ENCODE results near the gene ZSWIM8. TPM values are rescaled to one million over a fixed set of nuclear protein-coding genes. Genes with fewer than 3 reads are reported as not detected.

Gene ZSWIM8
- total RNA-seq, 1 donor from 2014 or later = 128 TPM

DNA sequence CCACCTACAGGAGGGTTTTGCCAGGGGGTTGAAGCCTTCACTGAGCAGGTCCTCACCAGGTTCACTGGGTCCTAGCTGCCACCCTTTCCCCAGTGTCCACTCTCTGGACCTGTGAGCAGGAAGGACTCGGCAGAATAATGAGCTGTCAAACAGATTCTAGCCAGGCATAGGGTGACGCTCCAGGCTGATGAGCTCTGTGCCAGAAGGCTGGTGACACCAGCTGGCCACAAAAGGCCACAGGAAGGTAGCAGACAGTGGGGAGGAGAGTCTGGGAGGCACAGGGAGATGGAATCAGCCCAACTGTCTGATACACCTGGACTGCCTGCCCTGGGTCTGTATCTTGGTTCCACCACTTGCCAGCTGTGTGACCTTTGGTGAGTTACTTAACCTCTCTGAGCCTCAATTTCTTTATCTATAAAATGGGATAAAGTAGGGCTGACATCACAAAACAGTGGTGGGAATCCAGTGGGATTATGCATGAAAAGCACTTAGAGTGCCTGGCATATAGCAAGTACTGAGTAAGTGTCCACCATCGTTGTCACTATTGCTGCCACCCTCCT, 52.7 kb downstream of the ZSWIM8 start:
- intact Hi-C loops (cut with micrococcal nuclease) = no loop called here

DNA sequence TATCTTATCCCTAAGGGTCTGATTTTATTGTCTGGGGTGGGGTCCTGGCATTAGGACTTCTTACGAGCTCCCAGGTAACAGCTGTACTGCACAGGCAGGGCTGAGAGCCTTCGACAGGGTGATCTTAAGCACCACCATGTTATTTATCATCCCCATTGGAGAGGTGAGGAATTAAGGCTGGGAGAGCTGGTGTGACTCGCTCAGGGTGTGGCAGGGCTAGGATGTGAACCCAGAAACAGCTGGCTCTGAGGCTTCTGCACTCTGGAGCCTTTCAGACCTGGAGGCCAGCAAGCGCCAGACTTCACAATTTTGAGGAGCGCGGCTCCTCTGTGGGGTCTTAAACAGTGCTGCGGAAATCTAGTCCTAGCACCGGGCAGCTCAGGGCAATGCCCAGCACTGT, 53.4 kb downstream of the ZSWIM8 start:
- intact Hi-C loops (cut with micrococcal nuclease) = no loop called here

DNA sequence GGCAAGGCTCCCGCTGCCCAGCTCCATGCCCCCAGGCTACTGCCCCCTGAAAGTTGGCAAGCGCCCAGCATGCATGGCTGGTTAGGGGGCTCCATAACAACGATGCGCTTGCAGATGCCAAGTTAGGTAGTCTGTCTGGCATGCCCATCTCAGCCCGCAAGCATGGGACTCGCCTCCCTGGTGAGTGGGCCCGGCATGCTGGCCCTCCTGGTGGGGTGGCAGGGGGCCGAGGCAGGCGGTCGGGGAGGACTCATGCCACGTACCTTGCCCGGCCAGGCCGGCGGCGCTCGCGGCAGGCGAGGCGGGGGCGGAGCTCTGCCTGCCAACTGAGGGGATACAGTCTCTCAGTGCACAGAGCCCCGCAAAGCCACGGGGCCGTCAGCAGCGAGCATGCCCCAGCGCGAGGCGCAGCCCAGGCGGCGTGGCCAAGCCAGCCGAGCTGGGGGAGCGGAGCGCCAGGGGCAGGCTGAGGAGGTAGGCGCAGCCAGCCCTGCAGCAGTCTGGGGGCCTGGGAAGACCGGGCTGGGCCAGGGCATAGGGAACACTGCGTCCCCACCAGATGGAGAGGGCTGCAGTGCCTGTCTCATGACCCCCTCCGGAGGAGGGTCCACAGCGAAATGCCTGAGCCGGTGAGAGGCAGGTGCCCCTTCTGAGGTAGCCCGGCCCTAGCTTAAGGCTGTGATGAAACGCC, 54.0 kb downstream of the ZSWIM8 start:
- intact Hi-C loops (cut with micrococcal nuclease) = no loop called here

DNA sequence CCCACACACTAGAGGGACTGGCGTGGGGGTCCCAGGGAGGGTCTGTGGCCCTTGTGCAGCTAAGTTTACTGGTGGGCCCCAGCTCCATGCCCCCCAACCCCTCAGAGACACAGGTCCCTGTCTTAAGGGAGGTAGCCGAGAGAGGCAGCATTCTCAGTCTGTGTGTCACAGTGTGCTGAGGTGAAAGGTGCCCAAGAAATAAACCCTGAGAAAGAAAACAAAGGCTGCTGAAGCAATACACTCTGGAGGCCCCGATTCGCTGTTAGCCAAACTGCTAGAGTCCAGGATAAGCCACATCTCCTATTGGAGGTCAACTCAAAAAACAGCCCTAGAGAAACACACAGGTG, 54.6 kb downstream of the ZSWIM8 start:
- intact Hi-C loops (cut with micrococcal nuclease) = loop anchor here (10.0 kb wide), 1 partner anchor 395 kb away; no protein-coding TSS in a partner anchor

DNA sequence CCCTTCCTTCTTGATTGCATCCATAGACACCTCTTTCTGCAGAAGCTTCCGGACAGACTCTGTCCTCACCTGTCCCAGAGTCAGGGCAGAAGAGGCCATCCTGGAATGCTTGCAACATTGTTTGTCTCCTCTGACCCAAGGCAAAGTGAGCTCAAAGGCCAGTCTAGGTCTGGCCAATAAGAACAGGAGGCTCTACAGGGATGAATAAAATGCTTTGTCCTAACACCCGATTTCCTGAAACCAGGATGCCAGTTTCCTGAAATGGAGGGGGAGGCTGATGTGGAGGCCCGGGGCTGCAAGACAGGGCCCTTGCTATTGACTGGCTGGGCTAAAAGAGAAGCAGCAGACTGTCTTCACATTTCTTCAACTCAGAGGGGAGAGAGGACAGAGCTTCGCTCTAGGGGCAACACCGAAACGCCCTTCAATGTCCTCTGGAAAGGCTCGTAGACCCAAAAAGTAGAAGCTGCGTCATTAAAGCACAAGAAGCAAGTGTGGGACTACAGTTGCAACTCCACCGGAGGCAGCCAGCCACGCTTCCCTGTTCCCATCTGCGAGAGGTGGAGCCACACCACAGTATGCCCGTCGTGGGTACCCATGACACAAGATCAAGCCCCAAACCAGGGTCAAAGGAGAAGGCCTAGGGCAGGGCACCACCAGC, 55.1 kb downstream of the ZSWIM8 start:
- intact Hi-C loops (cut with micrococcal nuclease) = loop anchor here (10.0 kb wide), 1 partner anchor 394 kb away; no protein-coding TSS in a partner anchor

DNA sequence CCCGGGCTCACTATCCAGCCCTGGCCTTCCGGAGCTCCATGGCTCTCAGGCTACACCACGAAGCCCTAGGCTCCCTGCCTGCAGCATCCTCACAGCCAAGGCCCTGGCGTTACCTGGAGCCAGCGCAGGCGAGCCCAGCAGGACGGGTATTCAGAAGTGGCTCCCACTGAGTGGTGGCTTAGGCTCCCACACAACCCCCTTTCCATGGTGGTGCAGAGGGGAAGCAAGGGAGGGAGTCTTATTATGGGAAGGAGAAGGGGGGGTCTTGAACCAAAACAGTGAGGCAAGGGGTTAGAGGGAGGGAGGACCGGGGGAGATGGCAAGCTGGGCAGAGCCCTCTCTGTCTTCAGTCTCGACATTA, 55.6 kb downstream of the ZSWIM8 start:
- intact Hi-C loops (cut with micrococcal nuclease) = loop anchor here (10.0 kb wide), 1 partner anchor 394 kb away; no protein-coding TSS in a partner anchor

DNA sequence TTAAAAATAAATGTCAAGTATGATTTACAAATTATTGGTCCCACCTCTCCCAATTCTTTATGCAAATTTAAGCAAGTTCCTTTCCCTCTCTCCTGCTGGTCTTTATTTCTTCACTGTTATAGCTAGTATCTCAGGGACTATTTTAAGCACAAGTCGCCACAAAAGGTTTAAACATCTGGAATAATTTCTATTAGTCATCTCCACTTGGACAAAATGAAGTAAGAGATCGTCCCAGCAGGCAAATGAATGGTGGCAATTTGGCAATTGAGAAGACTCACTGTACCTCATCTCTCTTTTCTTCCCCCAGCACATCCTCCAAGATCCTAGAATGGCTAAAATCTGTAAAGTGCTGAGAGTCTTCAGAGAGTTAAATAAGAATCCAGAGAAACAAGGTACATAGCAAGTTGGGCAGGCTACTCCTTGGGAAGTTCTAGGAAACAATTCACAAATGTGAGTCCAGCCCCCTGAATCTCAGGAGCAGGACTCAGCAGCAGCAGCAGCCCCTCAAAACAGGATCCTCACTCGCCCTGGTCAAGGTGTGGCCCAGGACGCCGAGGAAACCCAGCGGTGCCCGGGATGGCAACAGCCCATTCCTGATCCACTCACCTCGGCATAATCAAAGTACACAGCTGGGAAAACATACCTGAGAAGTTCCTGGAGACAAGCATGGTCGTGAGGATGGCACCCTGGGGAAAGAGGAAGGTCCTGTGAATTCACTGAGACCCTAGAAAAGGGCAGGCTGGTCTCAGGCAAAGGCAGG, 56.3 kb downstream of the ZSWIM8 start:
- intact Hi-C loops (cut with micrococcal nuclease) = loop anchor here (10.0 kb wide), 1 partner anchor 393 kb away; no protein-coding TSS in a partner anchor

DNA sequence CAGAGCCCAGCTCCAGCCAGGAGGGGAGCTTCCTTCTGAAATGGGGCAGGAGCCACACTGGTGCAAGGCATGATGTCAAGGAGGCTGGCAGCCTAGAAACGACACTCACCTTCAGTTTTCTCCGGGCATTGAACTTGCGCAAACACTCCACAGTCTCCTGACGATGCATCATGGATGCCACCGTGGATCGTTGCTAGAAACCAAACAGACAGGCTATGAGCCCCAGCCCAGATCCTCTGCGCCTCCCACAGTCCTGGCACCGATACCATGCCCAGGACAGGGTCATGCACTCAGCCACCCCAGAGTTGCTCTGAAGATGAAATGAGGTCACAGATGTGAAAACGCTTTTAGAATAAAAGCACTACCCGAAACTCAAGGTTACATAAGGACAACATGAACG, 56.9 kb downstream of the ZSWIM8 start:
- intact Hi-C loops (cut with micrococcal nuclease) = loop anchor here (10.0 kb wide), 1 partner anchor 392 kb away; no protein-coding TSS in a partner anchor

DNA sequence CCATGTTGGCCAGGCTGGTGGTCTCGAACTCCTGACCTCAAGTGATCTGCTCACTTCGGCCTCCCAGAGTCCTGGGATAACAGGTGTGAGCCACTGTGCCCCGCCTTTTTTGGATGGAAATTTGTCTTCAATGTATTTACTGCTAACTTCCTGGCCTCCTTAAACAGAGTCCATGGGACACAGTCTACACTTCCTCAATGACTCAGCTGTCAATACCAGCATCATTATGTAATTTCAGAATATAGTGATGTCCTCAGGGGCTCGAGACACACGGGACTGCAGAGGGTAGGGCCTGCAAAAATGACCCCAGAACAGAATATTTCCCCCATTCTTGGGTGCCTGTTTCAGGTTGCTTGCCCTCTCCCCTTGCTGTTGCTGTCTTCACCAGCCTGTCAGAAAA, 57.9 kb downstream of the ZSWIM8 start:
- intact Hi-C loops (cut with micrococcal nuclease) = loop anchor here (10.0 kb wide), 1 partner anchor 392 kb away; no protein-coding TSS in a partner anchor

DNA sequence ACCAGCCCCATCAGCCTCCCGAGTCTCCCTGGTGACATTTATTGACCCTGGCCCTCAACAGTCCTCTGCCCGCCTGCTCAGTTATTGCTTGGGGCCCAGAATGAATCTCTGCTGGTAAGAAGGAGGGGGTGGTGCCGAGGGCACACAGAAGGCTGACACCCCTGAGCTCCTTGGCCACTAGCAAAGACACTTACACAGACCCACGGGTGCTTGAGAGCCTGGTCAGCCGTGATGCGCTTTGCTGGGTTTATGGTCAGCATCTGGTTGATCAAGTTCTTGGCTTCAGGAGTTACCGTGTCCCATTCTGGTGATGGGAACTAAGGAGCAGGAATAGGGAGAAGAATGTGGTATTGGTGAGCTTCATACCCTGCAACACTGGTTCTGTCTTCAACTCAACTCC, 61.6 kb downstream of the ZSWIM8 start:
- intact Hi-C loops (cut with micrococcal nuclease) = loop anchor here (10.0 kb wide), 1 partner anchor 388 kb away; no protein-coding TSS in a partner anchor

DNA sequence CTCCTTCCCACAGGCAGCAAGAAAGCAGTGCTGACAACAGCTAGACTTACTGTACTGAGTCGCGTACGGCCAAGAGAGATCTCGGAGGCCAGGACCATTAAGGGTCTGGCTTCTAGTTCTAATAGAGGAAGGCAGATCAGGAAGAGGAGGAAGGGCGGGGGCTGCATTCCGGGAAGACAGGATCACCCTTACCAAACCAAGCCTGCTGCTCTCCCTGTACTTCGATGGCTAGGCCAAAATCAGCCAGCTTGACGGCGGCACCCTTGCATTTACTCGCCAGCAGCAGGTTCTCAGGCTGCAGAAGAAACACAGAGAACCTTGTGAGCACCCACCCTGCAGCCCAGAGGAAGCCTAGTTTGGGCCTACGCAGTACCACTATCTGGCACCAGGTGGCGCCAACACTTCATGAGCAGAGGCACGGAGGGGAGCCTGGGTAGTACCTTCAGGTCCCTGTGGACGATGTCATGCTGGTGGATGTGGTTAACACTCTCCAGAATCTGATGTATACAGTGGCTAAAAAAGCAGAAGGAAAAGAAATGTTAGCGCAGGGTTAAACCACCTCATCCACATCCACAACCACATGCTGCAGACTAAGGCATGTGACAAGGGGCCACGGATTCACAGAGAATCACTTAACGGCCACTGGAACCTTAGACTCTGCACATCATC, 63.5 kb downstream of the ZSWIM8 start:
- intact Hi-C loops (cut with micrococcal nuclease) = loop anchor here (1.0 to 10.0 kb wide), 15 partner anchors 8 to 386 kb away; partner anchors contain the start of genes ADK and VCL

DNA sequence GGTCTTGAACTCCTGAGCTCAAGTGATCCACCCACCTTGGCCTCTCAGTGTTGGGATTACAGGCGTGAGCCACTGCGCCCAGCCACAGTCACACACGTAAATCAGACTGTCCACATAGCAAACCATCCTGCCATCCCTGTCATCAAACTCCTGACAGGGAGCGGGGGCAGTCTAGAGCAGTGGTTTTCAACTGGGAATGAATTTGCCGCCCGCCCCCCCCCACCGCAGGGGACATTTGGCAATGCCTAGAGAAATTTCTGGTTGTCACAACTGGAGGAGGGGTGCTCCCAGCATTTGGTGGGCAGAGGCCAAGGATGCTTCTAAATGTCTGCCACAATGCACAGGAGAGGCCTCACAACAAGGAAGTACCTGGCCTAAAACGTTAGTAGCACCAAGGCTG, 64.8 kb downstream of the ZSWIM8 start:
- intact Hi-C loops (cut with micrococcal nuclease) = no loop called here

DNA sequence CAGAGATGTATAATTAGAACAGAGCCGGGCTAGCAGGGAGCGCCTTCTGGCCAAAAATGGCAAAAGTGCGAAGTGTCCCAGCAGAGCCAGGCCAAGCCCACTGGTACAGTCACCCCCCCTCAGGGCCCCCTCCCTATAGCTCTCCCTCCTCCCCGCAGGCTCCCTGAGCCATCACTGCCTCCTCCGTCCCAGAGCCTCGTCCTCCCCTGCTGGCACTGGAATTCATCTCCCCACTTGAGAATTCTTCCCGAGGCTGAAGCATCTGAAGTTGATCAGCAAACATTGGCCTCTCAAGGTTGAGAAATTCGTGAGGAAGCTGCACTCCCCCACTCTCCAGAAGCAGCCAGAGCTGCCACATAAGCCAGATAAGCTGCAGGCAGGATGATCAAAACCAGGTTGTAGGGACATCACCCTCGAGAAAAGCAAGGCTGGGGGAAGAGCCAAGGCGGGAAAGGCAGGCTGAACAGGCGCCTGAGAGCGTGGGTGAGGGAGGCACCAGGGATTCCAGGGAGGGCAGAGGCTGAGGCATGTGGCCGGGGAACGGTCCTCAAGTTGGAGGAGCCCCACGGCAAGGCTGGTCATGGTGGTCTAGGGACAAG, 65.6 kb downstream of the ZSWIM8 start:
- intact Hi-C loops (cut with micrococcal nuclease) = no loop called here

Other genes with a start within 250 kb of the ZSWIM8 start
- gene USP54, start 194.3 kb upstream of the ZSWIM8 start, total RNA-seq = 4.0 and 4.1 TPM in 2 replicates
- not detected in 2 replicates for gene MYOZ1, start 144.1 kb upstream of the ZSWIM8 start, total RNA-seq
- 0.10 TPM in 1 of 2 replicates, not detected in the other for gene SYNPO2L, start 129.6 kb upstream of the ZSWIM8 start, total RNA-seq
- 10.6 and 11.0 TPM in 2 replicates for gene AGAP5, start 87.5 kb upstream of the ZSWIM8 start, total RNA-seq
- 129 and 135 TPM in 2 replicates for gene SEC24C, start 41.2 kb upstream of the ZSWIM8 start, total RNA-seq
- 30.4 and 30.7 TPM in 2 replicates for gene CHCHD1, start 3.6 kb upstream of the ZSWIM8 start, total RNA-seq
- gene NDST2, start 26.0 kb downstream of the ZSWIM8 start, total RNA-seq = 75.9 and 81.6 TPM in 2 replicates
- 40.7 and 43.0 TPM in 2 replicates for gene CAMK2G, start 88.9 kb downstream of the ZSWIM8 start, total RNA-seq
- gene PLAU, start 125.5 kb downstream of the ZSWIM8 start, total RNA-seq = 1.1 and 1.5 TPM in 2 replicates
- 38.2 and 40.9 TPM in 2 replicates for gene VCL, start 212.5 kb downstream of the ZSWIM8 start, total RNA-seq